Measurements from ENCODE around the gene ZHX3.

DNA sequence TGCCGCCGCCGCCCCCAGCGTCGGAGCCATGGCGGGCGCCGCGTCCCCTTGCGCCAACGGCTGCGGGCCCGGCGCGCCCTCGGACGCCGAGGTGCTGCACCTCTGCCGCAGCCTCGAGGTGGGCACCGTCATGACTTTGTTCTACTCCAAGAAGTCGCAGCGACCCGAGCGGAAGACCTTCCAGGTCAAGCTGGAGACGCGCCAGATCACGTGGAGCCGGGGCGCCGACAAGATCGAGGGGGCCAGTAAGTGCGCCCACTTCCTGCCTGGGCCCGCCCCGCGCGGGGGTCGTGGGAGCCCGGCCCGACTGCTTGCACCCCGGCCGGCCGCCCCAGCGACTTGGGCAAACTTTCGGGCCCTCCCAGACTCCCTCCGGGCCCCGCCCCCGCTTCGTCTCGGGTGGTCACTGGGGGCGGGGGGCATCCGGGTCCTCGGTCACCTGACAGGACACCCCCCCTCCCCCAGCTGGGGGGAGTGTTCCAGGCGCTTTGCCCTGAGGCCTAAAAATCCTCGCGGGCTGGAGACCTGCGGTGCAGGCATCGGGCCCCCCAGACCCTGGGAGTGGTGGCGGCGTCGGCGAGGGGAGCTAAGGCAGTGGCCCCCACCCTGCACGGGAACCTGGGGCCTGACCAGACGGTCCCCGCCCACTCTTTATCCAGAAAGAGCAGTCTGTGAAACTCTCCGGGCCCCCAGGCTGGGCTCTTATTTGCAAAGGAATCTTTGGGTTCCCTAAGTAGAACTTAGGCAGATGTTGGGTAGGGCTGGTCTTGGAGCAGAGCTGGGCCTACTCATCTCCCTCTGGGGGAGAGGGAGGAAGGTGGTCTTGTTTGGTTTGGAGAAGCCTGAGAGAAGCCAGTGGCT lies 179.7 kb downstream of the ZHX3 start:
- TF ChIP-seq POLR2A (IDR thresholded peaks at IDR 0.05) (no peak), POLR2AphosphoS5 (IDR thresholded peaks at IDR 0.05) (peak; percentile 44 to 83 (median 70)), CTCF (IDR thresholded peaks at IDR 0.05 in 8 of 11, conservative IDR thresholded peaks at IDR 0.05 in 3 of 11) (no peak)

Measured in spleen (tissue), 7 donors.